ENCODE data around the gene IL26. TPM values are rescaled to one million over a fixed set of nuclear protein-coding genes. Genes with fewer than 3 reads are reported as not detected.

The IL26 gene
- total and polyA plus RNA-seq, 2 donors (not counting 3 experiments of a cell fraction or from before 2014, with no cell fraction given): not detected

- Histone ChIP-seq H3K4me3 (replicated peaks in 1 of 3; ENCODE audit: insufficient read depth in 1 of 3, low read depth in 1 of 3, low read length in 3 of 3) (no peak overlapping the region), H3K79me2 (ENCODE audit: control insufficient read depth, insufficient read depth, low read length) (no peaks in the 10 kb centered on the region), H3K36me3 (ENCODE audit: control insufficient read depth in 2 of 2, extremely low read depth in 1 of 2, insufficient read depth in 2 of 2, low read length in 2 of 2) (no peaks in the 10 kb centered on the region), H3K9me1 (replicated peaks; ENCODE audit: control insufficient read depth, extremely low read depth, insufficient read depth, low read length) (no peaks in the 10 kb centered on the region), H3K27me3 (ENCODE audit: control insufficient read depth in 2 of 2, insufficient read depth in 2 of 2, low read length in 2 of 2) (peaks cover 1 to 3% of the 10 kb centered on the region in 2 experiments), H3K9me3 (replicated peaks; ENCODE audit: control insufficient read depth, insufficient read depth, low read length) (no peaks in the 10 kb centered on the region), H4K20me1 (replicated peaks; ENCODE audit: control insufficient read depth, extremely low read depth, insufficient read depth, low read length) (no peaks in the 10 kb centered on the region), H3K4me1 (ENCODE audit: control insufficient read depth, extremely low read depth, insufficient read depth, low read length) (peaks cover 4% of the 10 kb centered on the region), H3K9ac (replicated peaks; ENCODE audit: extremely low read depth, insufficient read depth, low read length) (no peak overlapping the region), H3K27ac (ENCODE audit: insufficient read depth, low read depth, low read length) (no peak overlapping the region), H3K4me2 (ENCODE audit: insufficient read depth, low read length) (no peak overlapping the region), H2AFZ (ENCODE audit: low read depth, low read length) (peak overlapping the region; percentile 61)
- intact Hi-C loops (cut with micrococcal nuclease): no loop called here
- TF ChIP-seq FOS (IDR thresholded peaks at IDR 0.05; ENCODE audit: borderline replicate concordance, insufficient read depth, low read length): no peak
- TF ChIP-seq, protein P1, sequence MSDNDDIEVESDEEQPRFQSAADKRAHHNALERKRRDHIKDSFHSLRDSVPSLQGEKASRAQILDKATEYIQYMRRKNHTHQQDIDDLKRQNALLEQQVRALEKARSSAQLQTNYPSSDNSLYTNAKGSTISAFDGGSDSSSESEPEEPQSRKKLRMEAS (IDR thresholded peaks at IDR 0.05; ENCODE audit: insufficient read depth, insufficient read length): no peak
- no peak for TF ChIP-seq JUN (IDR thresholded peaks at IDR 0.05; ENCODE audit: borderline replicate concordance, insufficient read depth, insufficient read length, low read depth)
- TF ChIP-seq CTCF (IDR thresholded peaks at IDR 0.05; ENCODE audit: extremely low read depth in 1 of 2, insufficient read depth in 1 of 2, low read depth in 1 of 2, low read length in 2 of 2): no peak
- TF ChIP-seq MYC (IDR thresholded peaks at IDR 0.05; ENCODE audit: low read depth, low read length): no peak
- TF ChIP-seq GATA2 (IDR thresholded peaks at IDR 0.05; ENCODE audit: insufficient read depth, insufficient read length, low read depth, low read length): no peak
- TF ChIP-seq POLR2AphosphoS5 (IDR thresholded peaks at IDR 0.05; ENCODE audit: insufficient read depth, low read depth, low read length): no peak
- TF ChIP-seq POLR2A (IDR thresholded peaks at IDR 0.05; ENCODE audit: low read depth, low read length): no peak
- no peak for TF ChIP-seq EZH2 (IDR thresholded peaks at IDR 0.05; ENCODE audit: borderline replicate concordance, low read depth, low read length, severe bottlenecking)
- dilution Hi-C loops (cut with MboI; ENCODE audit: extremely low pct_ligation_motif_present, low sequenced_read_pairs): no loop called here
- FAIRE-seq: no peak
- BruUV-seq (replicated peaks): no TSS peak
- CTCF ChIA-PET: interaction anchor here (1.0 to 1.8 kb wide), 4 partner anchors 14 to 80 kb away, joined by 3 to 11 read pairs (median 4); no protein-coding TSS in a partner anchor
- DNase-seq (ENCODE audit: low read depth, low spot score): no peak
- POLR2A ChIA-PET: no interaction called here
These were observed 11.5 kb upstream of the IL26 start for GRCh38 chr12:68237078-68237477.
